ENCODE measurements around the gene WNK2. TPM values are rescaled to one million over a fixed set of nuclear protein-coding genes. Genes with fewer than 3 reads are reported as not detected.

The WNK2 gene
- total RNA-seq, 1 donor from 2014 or later: 1.9 TPM

DNA sequence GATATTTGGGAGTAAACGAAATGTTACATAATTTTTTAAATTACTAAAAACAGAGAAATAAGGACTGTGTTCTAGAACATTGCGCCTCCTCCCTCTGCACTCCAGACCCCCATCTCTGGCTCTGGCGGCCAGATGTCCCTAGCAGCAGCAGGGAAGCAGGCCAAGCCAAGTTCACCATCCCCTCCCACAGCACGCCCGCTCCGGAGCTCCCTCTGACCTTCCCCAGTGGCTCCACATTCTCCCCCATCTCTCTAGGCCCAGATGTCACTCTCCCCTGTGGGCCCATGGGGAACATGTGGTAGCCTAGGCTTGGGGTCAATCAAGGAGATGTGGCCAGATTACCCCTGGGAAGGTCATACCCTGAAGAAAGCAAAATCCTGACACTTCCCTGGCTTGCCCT, 6.3 kb upstream of the WNK2 start:
- DNase-seq (ENCODE audit: low read depth): no peak
- Histone ChIP-seq H3K9me3 (ENCODE audit: insufficient read depth, low read depth, low read length) (no peaks in the 10 kb centered on the region), H4K20me1 (ENCODE audit: insufficient read depth, low read length) (no peaks in the 10 kb centered on the region), H3K4me2 (ENCODE audit: low read length) (no peak overlapping the region), H2AFZ (ENCODE audit: low read depth, low read length) (no peak overlapping the region), H3K27me3 (ENCODE audit: insufficient read depth, low read length) (peaks cover 15% of the 10 kb centered on the region), H3K4me3 (ENCODE audit: insufficient read depth, low read depth, low read length) (no peak overlapping the region), H3K79me2 (ENCODE audit: insufficient read depth, low read length) (no peaks in the 10 kb centered on the region), H3K27ac (ENCODE audit: low read depth, low read length) (no peak overlapping the region), H3K36me3 (ENCODE audit: insufficient read depth, low read length) (no peaks in the 10 kb centered on the region), H3K4me1 (ENCODE audit: insufficient read depth, low read length) (no peaks in the 10 kb centered on the region), H3K9ac (ENCODE audit: low read length) (no peak overlapping the region)
- H3K27me3 Mint-ChIP-seq (ENCODE audit: low read depth, unreplicated experiment): peaks cover 60% of the 10 kb centered on the region
- no peaks in the 10 kb centered on the region for H3K36me3 Mint-ChIP-seq (ENCODE audit: low read depth, unreplicated experiment)
- no peak overlapping the region for H3K4me3 Mint-ChIP-seq (ENCODE audit: unreplicated experiment)
- no peak for FAIRE-seq
- H3K9me3 Mint-ChIP-seq (ENCODE audit: unreplicated experiment): peaks cover 5% of the 10 kb centered on the region
- no peaks in the 10 kb centered on the region for H3K4me1 Mint-ChIP-seq (ENCODE audit: low read depth, unreplicated experiment)
- TF ChIP-seq, protein P1, sequence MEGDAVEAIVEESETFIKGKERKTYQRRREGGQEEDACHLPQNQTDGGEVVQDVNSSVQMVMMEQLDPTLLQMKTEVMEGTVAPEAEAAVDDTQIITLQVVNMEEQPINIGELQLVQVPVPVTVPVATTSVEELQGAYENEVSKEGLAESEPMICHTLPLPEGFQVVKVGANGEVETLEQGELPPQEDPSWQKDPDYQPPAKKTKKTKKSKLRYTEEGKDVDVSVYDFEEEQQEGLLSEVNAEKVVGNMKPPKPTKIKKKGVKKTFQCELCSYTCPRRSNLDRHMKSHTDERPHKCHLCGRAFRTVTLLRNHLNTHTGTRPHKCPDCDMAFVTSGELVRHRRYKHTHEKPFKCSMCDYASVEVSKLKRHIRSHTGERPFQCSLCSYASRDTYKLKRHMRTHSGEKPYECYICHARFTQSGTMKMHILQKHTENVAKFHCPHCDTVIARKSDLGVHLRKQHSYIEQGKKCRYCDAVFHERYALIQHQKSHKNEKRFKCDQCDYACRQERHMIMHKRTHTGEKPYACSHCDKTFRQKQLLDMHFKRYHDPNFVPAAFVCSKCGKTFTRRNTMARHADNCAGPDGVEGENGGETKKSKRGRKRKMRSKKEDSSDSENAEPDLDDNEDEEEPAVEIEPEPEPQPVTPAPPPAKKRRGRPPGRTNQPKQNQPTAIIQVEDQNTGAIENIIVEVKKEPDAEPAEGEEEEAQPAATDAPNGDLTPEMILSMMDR (IDR thresholded peaks at IDR 0.05; ENCODE audit: insufficient read depth, low read depth, low read length): no peak
- no peak for TF ChIP-seq EZH2 (IDR thresholded peaks at IDR 0.05; ENCODE audit: insufficient read depth, low read length)
- H3K27ac Mint-ChIP-seq (ENCODE audit: unreplicated experiment): peak overlapping the region; percentile 20

DNA sequence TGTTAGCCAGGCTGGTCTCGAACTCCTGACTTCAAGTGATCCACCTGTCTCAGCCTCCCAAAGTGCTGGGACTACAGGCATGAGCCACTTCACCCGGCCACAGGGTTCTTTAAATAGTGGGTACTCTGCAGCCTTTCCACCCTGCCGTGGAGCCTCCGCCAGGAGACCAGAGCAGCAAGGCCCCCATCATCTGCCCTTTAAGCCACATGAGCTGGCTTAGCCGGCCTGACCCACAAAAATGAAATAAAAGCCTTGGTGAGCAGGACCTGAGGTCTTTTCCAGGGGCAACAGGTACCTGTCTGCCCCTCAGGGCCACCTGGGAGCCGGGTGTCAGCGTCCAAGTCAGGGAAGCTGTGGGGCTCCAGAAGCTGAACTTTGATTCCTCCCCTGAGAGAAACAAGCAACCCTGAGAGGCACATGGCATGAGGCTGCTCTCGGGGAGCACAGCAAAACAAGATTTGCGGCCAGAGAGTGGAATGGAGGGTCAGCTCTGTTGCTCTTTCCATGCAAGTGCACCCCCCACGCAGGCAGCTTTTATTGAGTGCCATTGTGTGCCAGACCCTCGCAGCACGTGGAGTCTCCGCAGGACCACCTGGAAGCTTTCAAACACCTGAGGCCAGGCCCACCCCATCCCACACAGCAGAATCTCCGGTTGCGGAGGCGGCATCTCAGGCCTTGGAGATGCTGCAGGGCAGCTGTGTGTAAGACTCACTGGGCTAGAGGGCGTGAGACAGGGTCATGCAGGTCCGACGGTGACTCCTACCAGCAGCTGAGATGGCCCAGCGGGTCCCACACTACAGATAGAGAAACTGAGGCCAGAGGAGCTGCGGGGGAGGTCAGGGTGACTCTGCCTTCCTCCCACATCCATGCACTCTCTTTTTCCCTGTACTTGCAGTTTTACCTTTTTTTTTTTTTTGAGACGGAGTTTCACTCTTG, 4.8 kb upstream of the WNK2 start:
- TF ChIP-seq, protein P1 (IDR thresholded peaks at IDR 0.05; ENCODE audit: insufficient read depth, low read depth, low read length): no peak
- TF ChIP-seq EZH2 (IDR thresholded peaks at IDR 0.05; ENCODE audit: insufficient read depth, low read length): no peak
- Mint-ChIP-seq H3K4me1 (ENCODE audit: low read depth, unreplicated experiment) (no peaks in the 10 kb centered on the region), H3K27ac (ENCODE audit: unreplicated experiment) (no peak overlapping the region), H3K9me3 (ENCODE audit: unreplicated experiment) (peaks cover 5% of the 10 kb centered on the region), H3K36me3 (ENCODE audit: low read depth, unreplicated experiment) (no peaks in the 10 kb centered on the region), H3K4me3 (ENCODE audit: unreplicated experiment) (no peak overlapping the region), H3K27me3 (ENCODE audit: low read depth, unreplicated experiment) (peaks cover 60% of the 10 kb centered on the region)
- Histone ChIP-seq H2AFZ (ENCODE audit: low read depth, low read length) (no peak overlapping the region), H3K4me2 (ENCODE audit: low read length) (no peak overlapping the region), H3K4me3 (ENCODE audit: insufficient read depth, low read depth, low read length) (no peak overlapping the region), H3K27me3 (ENCODE audit: insufficient read depth, low read length) (peaks cover 27% of the 10 kb centered on the region), H3K27ac (ENCODE audit: low read depth, low read length) (no peak overlapping the region), H4K20me1 (ENCODE audit: insufficient read depth, low read length) (no peaks in the 10 kb centered on the region), H3K9me3 (ENCODE audit: insufficient read depth, low read depth, low read length) (no peaks in the 10 kb centered on the region), H3K4me1 (ENCODE audit: insufficient read depth, low read length) (no peaks in the 10 kb centered on the region), H3K79me2 (ENCODE audit: insufficient read depth, low read length) (no peaks in the 10 kb centered on the region), H3K9ac (ENCODE audit: low read length) (no peak overlapping the region), H3K36me3 (ENCODE audit: insufficient read depth, low read length) (no peaks in the 10 kb centered on the region)
- DNase-seq (ENCODE audit: low read depth) (no peak), FAIRE-seq (no peak)

DNA sequence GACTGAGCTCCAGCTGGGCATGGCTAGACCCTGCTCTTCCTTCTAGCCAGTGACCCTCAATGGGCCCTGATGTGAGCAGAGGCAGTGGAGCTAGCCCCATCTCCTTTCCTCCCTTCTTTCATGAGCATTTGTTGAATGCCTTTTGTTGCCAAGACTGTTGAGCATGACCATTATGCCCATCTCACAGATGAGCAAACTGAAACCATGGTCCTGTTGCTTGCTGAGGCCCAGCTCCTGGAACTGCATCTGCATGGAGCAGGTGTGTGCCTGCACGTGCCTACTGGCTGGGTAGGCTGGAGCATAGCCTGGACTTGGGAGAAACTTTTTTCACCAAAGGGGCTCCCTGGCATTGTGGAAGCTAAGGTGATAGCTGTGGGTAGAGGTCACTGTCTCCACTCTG, 3.0 kb upstream of the WNK2 start:
- no peaks in the 10 kb centered on the region for H3K9me3 ChIP-seq (ENCODE audit: insufficient read depth, low read depth, low read length)
- Mint-ChIP-seq H3K4me3 (ENCODE audit: unreplicated experiment) (no peak overlapping the region), H3K9me3 (ENCODE audit: unreplicated experiment) (peaks cover 5% of the 10 kb centered on the region), H3K27me3 (ENCODE audit: low read depth, unreplicated experiment) (peaks cover 59% of the 10 kb centered on the region), H3K4me1 (ENCODE audit: low read depth, unreplicated experiment) (no peaks in the 10 kb centered on the region), H3K27ac (ENCODE audit: unreplicated experiment) (no peak overlapping the region), H3K36me3 (ENCODE audit: low read depth, unreplicated experiment) (no peaks in the 10 kb centered on the region)
- H3K79me2 ChIP-seq (ENCODE audit: insufficient read depth, low read length): no peaks in the 10 kb centered on the region
- H3K27ac ChIP-seq (ENCODE audit: low read depth, low read length): no peak overlapping the region
- no peak for DNase-seq (ENCODE audit: low read depth)
- H3K4me2 ChIP-seq (ENCODE audit: low read length): no peak overlapping the region
- TF ChIP-seq EZH2 (IDR thresholded peaks at IDR 0.05; ENCODE audit: insufficient read depth, low read length): no peak
- TF ChIP-seq, protein P1 (IDR thresholded peaks at IDR 0.05; ENCODE audit: insufficient read depth, low read depth, low read length): no peak
- no peak overlapping the region for H3K9ac ChIP-seq (ENCODE audit: low read length)
- H3K27me3 ChIP-seq (ENCODE audit: insufficient read depth, low read length): peaks cover 27% of the 10 kb centered on the region
- H2AFZ ChIP-seq (ENCODE audit: low read depth, low read length): no peak overlapping the region
- FAIRE-seq: no peak
- no peak overlapping the region for H3K4me3 ChIP-seq (ENCODE audit: insufficient read depth, low read depth, low read length)
- no peaks in the 10 kb centered on the region for H3K36me3 ChIP-seq (ENCODE audit: insufficient read depth, low read length)
- H4K20me1 ChIP-seq (ENCODE audit: insufficient read depth, low read length): no peaks in the 10 kb centered on the region
- H3K4me1 ChIP-seq (ENCODE audit: insufficient read depth, low read length): no peaks in the 10 kb centered on the region
